Stimulated activated naive CD8-positive, alpha-beta T cell treated with anti-CD3 and anti-CD28 coated beads, Interleukin-15, Interleukin-2, amounts not matched to agents 100 U/mL and 50 U/mL, for 24 hours (primary cell): ENCODE data around the gene NTF3.

ENCODE experiments used
- ATAC-seq: fragments of 150-1000 bp; cut with Tn5 transposase; one replicate; pipeline ENCODE4 v1.10.0; 2021
- DNase-seq: peaks from one replicate; pipeline ENCODE4 v3.0.0; 2021

NTF3 gene

DNA sequence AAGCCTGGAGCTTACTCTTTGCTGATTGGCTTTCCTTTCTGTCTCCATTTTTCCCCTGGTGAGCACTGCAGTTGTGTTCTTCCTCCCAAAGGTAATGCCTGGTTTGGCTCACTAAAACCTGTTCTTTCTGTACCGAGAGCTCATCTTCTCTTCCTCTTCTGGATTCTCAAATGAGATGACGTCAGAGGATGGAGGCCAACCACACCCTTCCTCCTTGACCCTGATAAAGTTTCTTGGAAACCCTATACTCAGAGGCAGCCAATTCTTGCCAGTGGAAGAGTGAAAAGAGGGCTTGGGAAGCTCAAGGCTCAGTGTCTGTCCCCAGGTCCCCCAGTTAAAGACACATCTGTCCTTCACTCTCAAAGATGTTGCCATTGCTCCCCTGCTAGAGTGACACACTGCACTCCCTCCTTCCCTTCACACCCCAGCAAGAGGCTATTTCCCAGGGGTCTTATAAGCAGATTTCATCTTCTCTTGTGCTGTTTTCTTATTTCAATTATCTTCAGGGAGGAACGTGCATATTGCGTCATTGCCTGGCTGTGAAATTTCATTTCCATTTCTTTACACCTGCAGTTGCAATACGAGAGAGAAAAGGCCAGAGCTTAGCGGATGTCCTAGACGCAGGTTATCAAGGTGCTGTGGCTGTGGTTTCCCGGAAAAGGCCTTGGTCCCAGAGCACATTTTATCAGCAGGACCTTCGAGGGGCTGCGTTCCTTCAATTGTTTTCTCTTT, 27.3 kb downstream of the NTF3 start:
- ATAC-seq (no peak), DNase-seq (no peak)

DNA sequence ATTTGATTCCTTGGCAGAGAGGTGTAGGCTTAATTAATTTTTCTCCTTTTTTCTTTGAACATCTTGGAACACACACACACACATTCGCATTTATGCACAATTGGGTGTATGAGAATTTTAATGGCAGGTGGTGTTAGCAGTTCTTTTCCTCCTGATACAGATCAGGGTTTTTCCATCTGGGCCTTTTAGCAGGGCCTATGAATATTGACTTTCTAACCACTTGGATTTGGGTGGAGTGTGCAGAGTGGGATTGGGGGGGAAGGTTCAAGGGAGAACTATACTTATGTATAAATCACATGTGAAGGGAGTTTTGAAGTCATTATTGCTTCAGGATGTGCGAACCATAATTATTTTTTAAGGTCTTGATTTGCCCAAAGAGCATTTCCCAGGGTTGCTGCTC, 28.9 kb downstream of the NTF3 start:
- DNase-seq (no peak), ATAC-seq (no peak)

DNA sequence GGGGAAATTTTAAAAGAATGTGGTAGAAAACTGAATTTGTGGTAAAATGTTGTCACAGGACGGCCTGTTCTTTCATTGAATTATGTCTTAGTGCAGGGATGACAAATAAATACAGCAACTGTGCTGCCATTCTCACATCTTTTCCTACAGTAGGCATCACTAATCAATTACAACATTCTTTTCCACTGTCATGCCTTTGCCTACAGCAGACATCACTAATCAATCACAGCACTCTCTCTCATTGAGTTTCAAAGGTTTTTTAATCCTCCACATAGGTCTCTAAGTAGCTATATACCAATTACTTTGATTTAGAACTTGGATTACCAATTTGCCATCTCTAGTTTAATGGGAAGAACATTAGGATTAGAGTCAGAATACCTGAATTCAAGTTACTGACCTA, 30.1 kb downstream of the NTF3 start:
- no peak for DNase-seq

DNA sequence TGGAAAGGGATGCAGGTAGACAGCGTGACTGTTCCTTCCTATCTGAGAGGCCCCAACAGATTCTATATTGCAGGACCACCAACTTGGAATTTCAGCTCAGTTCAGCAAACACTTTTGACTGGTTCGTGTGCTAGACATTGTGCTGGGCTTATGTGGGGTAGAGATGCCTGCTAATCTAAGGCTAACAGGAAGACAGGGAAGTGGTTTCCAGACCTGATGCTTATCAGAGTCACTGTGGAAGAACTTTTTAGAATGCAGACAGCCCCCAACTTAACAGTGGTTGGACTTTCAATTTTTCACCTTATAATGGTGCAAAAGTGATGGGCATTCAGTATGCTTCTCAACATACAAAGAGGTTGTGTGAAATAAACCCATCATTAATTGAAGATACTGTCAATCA, 32.2 kb downstream of the NTF3 start:
- ATAC-seq = no peak
- no peak for DNase-seq

More for the DNA sequence above, 30.1 kb downstream of the NTF3 start:
- no peak for ATAC-seq

DNA sequence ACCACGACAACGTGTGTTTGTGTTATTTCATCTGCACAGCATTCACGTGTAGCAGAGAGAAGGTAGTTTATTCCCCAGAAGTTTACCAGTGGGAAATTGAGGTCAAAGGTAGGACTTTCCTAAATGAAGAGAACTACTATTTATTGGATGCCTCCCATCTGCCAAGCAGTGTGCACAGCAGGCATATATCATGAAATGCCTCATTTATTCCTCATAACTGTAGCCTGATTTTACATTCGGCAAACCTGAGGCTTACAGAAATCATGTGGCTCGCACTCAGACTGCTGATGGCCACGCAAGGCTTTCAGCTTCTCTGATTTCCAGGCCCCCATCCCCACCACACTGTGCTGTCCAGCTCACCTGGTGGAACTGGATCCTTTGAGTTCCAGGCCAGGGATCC, 33.5 kb downstream of the NTF3 start:
- no peak for ATAC-seq
- no peak for DNase-seq

DNA sequence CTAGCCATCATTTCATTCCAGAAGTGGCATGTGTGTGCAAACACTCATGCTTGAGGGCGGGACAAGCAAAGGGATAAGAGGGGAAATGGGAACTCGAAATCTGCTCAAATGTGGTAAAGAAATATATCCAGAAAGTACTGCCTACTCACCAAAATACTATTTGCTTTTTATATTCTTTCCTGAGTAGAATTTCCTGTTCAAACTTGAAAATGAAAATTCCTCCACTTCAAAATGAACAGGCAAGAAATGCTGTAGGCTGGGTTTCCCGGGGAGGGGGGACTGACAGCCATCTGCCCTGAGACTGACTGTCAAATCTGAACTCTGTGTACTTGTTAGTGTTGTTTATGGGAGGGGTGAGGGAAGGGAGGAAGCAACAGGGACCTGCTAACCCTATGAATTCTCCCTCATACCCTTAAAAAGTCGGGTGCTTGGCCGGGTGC, 34.6 kb downstream of the NTF3 start:
- DNase-seq (no peak), ATAC-seq (no peak)

DNA sequence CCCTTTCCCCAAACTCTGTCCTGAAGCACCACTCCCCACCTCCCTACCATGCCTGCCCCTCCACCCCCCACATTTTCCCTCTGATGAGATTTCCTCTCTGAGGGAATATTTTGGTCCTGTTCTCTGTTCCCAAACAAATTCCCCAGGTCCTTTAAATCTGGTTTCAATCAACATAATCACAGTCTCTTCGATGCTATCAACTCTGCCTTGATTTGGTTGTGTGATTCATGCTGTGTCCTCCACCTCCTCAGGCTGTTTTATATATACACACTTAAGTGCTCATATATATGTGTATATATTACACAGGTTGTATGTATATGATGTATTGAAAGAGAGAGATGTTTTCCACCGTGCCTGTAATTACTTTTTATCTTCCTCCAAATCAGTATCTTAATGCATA, 36.0 kb downstream of the NTF3 start:
- ATAC-seq = no peak
- no peak for DNase-seq

DNA sequence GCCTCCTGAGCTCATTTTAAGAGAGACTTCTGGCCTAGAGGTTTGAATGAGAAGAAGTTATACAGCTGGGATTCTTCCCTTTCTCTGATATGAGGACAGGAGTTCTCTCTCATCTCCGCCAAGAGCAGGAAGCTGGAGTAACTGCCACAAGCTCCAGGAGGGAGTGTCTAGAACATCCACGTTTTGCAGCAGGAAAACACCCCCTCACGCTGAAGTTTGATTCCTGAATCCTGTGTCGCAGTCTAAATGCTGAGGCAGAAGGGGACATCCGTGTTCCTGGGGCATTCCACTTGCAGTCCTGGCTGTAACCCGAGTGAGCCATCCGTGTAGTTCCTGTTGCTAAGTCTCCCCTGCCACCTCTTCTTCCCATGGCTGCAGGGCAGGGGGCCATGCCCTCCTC, 38.3 kb downstream of the NTF3 start:
- DNase-seq (no peak), ATAC-seq (no peak)

DNA sequence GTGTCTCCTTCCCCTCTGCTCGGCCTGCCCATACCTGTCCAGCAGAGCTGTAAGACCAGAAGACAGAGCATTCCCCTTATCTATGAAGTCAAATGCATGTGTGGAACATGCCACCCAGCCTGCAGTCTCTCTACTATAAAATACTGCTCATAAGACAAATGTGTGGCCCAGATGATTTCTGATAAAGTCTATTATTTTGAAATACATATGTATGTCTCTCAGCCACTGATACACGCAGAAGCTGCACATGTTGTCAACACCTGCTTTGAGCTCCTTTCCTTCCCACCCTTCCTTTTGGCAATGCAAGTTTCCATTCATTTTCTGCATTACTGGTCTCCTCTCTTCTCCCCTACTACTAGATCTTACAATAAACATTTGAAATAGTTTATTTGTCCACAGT, 38.8 kb downstream of the NTF3 start:
- ATAC-seq = no peak

DNA sequence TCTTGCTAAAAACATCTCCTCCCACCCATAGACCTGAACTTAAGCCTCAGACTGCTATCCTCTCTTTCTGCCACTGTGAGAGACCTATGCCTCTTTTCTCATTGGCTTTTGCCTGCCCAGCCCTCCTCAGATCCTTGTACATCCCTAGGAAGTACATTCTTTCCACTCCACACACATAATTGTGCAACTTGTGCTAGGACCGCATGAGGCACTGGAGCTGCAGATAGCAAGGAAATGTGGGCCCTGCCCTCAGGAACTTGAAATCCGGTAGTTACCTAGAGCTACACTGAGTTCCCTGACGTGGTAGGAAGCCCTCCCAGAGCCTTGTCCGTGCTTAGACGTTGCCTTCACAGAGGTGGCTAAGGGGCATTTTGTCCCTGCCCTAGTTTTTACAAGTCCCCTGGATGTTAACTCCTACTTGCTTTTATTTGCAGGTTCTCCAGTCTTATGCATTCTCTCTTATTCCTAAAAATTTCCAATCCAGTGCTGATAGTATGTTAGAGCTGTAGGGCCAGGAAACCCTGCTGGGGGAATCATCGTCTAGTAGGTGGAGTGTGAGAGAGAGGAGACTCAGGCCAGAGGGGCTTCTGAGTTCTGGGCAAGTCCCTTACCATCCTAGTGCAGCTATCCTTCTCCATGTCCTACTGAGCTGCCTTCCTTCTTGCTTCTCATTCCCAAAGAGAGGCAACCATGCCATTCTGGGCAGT, 41.3 kb downstream of the NTF3 start:
- no peak for DNase-seq

More for the DNA sequence above, 38.8 kb downstream of the NTF3 start:
- DNase-seq = no peak

DNA sequence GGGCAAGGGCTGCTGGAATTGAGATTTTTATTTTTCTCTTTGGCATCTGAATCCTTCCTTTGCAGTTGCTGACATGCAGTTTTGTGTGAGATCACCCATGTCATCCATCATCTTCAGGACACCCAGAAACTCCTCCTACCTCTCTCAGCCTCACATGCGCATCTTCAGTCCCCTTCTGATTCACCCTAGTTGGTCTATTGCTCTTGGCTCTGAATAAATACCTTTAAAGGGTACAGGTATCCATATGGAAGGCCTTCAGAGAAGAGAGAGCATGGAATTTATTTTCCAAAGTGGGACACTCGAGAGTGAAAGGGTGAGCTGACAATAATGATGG, 41.8 kb downstream of the NTF3 start:
- DNase-seq = no peak
- no peak for ATAC-seq

More for the DNA sequence above, 41.3 kb downstream of the NTF3 start:
- ATAC-seq = no peak

DNA sequence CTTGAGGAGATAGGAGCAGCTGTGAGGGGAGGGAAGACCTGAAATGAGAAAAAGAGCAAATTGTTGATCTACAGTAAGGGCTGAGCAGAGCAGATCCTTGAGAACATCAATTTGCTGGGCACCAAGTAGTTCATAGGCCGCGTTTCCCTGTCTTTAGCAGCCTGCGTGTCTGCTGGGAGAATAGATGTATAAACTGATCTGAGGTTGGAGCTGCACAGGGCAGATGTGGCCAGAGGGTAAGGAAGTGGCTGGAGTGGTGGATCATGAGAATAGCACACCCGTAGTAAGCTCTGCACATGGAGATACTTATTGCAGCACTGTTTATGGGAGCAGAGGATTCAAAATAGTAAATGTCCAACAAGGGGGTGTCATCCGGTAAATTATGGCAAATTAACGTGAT, 44.4 kb downstream of the NTF3 start:
- ATAC-seq = no peak

DNA sequence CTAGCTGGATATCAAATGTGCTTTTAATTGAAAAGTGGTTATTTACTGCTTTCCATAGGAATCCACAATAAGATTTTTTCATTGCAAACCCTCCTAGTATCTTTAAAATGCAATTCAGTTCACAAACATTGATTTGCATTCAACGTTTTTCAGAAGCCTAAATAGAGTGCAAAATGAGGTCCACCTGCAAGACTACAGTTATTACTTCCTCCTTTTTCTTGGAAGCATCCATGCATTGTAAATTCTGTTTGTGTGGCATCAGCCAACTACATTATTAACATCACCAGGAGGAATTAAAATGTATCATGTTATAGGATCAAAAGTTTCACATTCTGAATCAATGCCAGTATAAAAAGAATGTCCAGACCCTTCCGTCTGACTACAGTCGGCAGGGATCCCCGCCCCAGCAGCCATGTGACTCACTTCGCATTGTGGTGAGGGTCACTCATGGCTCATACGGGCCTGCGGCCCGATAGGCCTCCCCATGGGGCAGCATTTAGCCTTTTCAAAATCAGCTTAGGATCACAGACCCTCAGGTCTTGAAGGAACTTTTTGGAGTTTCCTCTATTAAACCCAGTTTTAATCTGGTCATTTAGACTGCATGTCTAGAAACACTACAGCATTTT, 46.3 kb downstream of the NTF3 start:
- no peak for DNase-seq
- no peak for ATAC-seq

More for the DNA sequence above, 44.4 kb downstream of the NTF3 start:
- no peak for DNase-seq

DNA sequence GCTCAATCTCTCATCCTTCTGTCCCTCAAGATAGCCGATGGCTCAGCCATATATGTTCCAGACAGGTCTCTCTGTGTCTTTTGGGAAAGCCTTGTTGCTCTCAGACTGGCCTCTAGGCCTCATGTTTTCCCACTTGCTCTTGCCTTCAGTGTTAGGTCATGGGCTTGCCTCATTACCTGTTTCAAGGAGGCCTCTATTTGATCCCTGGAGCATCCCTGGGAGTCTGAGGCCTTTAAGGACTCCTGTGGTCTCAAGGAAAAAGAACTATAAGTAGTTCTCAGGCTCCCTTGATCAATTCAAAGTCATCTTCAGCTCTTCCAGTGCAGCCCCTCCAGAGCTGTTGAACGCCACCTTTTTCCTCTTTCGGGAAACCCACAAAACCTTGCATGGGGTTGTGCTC, 47.9 kb downstream of the NTF3 start:
- ATAC-seq = no peak
- no peak for DNase-seq

DNA sequence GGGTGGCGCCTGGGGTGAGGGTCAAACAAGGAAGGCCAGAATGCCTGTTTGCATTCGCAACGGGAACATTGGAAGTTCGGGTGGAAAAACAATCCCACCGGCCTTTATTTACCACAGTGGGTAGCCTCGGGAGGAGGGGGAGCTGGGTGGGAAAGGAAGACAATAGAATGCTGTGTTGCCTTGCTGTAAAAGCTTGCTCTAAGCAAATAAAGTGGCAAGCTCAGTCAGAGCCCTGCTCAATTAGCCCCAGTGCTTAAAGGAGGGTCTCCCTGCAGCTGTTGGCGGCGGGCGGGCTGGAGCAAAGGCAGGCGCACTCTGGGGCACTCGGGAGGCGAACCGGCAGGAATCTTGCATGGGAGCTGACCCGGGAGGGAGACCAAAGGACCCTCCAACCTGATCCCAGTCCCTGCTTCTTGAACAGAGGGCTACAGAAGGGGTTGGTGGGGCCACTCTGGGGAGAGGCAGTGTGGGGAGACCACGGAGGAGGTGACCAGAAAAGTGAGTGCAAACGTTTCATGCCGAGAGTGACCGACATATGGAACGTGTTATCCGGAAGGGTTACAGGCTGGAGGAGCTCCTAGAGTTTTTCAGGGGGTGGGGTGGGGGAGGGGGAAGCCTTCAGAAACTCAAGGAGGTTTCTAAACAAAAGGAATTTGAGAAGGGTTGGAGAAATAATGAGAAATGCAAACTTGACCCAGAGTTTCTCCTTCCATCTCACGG, 48.5 kb downstream of the NTF3 start:
- no peak for ATAC-seq
- DNase-seq = no peak

DNA sequence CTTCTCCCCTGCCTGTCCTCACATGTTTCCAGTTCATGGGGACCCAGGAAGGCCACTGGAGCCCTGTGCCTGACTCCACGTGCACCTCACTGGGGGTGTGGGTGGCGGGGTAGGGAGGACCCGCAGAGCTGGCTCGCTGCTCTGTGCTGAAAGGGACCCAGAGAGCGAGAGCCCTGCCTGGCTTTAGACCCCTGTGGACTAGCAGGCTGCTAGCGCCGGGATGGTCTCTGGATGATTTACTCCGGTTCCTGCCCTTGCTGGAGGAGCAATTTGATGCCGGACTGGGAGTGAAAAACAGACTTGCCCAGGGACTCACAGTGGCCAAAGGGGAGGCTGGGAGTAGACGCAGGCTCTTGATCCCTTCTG, 49.0 kb downstream of the NTF3 start:
- DNase-seq (no peak), ATAC-seq (no peak)

DNA sequence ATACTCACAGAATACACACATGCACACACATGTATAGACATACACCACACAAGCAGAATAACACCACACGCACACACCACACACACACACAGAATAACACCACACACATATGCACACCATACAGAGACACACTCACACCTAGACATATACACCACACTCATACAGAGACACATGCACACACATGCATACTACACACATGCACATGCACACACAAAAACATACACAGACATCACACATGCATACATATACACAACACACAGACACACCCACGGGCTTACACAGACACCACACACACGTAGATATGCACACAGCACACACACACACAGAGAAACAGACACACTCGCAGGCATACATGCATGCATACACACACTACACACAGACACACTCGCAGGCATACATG, 49.7 kb downstream of the NTF3 start:
- ATAC-seq (no peak), DNase-seq (no peak)

DNA sequence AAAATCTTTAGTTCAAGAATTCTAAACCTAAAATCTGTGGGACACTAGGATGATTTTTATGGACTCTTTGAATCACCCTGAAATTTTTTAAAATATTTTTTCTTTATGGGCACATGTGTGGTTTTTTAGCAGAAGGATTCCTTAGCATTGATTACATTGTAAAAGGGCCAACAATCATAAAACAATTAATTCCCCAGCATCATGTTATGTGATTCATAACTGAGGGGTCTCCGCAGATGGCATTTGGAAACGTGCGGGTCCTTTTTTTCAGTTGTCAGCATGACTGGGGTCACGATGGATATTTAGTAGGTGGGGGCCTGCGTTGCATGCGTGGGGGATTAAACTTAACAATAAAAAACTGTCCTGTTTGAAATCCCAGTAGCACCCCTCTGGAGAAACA, 52.5 kb downstream of the NTF3 start:
- ATAC-seq (no peak), DNase-seq (no peak)

DNA sequence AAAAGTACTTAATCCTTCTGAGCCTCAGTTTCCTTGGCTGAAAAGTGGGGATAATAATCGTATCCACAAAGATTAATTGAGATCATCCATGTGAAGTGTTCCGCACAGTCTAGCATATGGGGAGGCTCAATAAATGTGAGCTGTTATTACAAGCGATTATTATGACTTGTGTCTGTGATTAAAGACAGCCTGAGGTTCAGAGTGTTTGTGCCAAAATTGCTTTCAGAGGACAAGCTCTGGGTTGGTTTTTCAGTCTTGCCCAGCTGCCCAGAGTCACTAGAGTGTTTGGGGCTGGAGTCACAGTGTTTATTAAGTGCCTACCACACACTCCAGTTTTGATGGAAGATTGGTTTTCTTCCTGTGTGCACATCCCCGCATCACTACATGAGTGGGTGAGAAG, 53.5 kb downstream of the NTF3 start:
- ATAC-seq = no peak

DNA sequence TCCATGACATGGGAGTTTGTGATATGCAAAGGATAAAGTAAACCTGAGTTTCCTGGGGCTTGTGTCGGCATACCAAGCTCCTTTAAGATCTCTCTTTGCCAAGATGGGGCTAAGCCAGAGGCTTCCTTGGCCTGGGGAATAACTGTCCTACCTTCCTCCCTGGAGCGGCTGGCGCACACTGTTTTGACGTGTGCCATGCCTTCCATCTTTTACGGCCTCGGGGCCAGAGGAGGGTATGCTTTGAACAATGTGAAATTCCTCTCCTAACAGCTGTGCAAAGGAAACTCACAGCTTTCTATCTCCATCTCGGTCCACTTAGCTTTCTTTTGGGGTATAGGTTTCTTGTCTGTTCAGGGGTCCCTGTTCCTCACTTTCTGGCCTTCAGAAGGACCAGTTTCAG, 55.2 kb downstream of the NTF3 start:
- no peak for DNase-seq
- no peak for ATAC-seq

More for the DNA sequence above, 53.5 kb downstream of the NTF3 start:
- DNase-seq = no peak

DNA sequence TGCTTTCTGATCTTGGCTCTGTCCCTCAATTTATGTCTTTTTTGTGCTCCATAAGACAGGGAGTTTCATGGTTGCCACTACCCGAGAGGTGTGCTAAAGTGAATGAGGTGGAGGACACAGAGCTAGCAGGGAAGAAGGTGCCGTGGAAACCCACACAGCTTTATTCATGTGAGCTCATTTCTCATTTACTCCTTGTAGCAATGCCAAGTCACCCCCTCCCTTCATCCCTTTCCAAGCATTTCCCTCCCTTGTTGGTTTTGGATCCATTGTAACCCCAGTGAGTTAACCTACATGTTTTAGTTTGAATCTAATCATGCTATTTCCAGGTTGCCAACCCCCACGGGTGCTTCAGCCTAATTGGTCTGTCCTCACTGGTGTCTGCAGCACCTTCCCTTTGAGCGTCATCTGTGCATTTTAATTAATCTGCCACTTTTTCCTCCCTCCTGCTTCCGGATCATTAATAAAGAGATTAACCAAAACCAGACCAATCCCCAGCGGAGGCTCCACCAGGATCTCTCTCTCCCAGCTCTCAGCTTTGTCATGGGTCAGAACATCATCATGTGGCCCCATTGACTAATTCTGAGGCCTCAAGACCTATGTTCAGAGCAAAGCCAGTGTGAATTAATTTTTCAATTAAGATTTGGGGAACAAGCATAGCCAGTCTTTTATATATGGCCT, 56.2 kb downstream of the NTF3 start:
- DNase-seq = no peak
- ATAC-seq = no peak

DNA sequence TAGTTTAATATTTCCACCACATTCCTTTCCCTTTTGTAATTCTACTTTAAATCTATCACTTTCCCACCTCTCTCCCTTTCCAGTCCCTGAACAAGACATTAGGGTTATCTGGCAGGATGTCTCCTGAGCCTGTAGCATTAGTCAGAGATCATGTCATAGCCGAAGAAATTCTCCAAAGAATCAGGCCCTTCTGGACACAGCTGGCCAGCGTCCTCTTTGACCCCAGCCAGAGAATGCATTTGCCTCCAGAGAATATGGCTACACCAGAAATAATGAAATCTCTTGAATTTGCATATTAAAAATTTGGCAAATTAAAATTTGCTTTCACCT, 56.7 kb downstream of the NTF3 start:
- ATAC-seq (no peak), DNase-seq (no peak)

DNA sequence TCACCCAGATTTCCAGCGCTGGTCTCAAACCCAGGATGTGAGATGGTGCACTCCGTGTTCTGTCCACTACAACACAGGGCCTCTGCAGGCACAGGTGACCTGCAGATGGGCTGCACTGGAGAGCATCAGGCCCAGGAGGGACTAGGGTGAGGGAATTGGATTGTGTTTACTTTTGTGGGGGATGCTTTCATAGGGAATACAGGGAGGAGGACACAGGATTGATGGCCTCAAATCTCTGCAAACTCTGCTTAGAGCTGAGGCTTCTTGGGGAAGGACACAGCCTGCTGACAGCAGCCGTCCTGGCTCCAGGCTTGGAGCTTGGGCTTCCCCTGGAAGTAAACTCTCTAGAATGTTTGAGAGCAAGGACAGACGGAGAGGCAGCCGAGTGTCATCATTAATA, 57.1 kb downstream of the NTF3 start:
- DNase-seq (no peak), ATAC-seq (no peak)
